SK-N-SH treated with all-trans-retinoic acid at 6 μM for 48 hours (cell line): ENCODE measurements around the gene CIRBP.

ENCODE experiments used
- ARNTL ChIP-seq: fragments of 450-650 bp; formaldehyde crosslinking; IDR thresholded peaks from 2 replicates; pipeline ENCODE4 v1.5.0; 2020; ENCODE audit warnings: low read depth, mild to moderate bottlenecking, moderate library complexity, borderline replicate concordance
- ESRRG ChIP-seq: fragments of 250-450 bp; sonication (Bioruptor Pico); IDR thresholded peaks from 2 replicates; pipeline ENCODE4 v1.6.1; 2021; ENCODE audit warnings: mild to moderate bottlenecking
- POU6F1 ChIP-seq: fragments of 250-450 bp; sonication (Bioruptor Pico); IDR thresholded peaks from 2 replicates; pipeline ENCODE4 v1.8.0; 2021; ENCODE audit warnings: low read depth, mild to moderate bottlenecking, moderate library complexity, borderline replicate concordance
- TCF4 ChIP-seq: fragments of 250-450 bp; sonication (Bioruptor Pico); IDR thresholded peaks from 2 replicates; pipeline ENCODE4 v1.8.0; 2021; ENCODE audit warnings: mild to moderate bottlenecking, moderate library complexity, borderline replicate concordance
- ZNF565 ChIP-seq: fragments of 450-650 bp; formaldehyde crosslinking; conservative IDR thresholded peaks from 2 replicates; pipeline ENCODE4 v1.5.0; 2020; ENCODE audit warnings: low read depth, mild to moderate bottlenecking, moderate library complexity

DNA sequence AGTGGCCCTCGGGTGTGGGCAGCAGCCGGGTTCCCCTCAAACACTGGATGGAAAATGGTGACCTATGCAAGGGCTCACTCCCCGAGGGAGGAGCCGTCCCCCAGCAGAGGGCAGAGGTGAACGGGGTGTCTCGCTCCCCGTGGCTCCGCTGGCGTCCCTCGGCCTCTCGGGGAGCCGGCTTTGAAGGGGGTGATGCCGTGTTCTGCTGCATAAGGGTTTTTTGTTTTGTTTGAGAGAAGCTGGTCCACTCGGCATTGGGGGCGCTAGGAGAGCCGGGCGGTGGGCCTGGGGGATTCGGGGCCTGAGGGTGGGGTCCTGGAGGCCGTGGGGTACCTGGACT, 20.5 kb downstream of the CIRBP start:
- TF ChIP-seq TCF4 (CRISPR knock-in tag) (no peak), ESRRG (CRISPR knock-in tag) (no peak), POU6F1 (no peak), ZNF565 (CRISPR knock-in tag) (no peak), ARNTL (CRISPR knock-in tag) (no peak)
